ENCODE results near the gene DIPK1B. TPM values are rescaled to one million over a fixed set of nuclear protein-coding genes. Genes with fewer than 3 reads are reported as not detected.

DIPK1B gene
- total RNA-seq, 4 donors from 2014 or later = 19.4 to 23.6 (median 22.6) TPM

DNA sequence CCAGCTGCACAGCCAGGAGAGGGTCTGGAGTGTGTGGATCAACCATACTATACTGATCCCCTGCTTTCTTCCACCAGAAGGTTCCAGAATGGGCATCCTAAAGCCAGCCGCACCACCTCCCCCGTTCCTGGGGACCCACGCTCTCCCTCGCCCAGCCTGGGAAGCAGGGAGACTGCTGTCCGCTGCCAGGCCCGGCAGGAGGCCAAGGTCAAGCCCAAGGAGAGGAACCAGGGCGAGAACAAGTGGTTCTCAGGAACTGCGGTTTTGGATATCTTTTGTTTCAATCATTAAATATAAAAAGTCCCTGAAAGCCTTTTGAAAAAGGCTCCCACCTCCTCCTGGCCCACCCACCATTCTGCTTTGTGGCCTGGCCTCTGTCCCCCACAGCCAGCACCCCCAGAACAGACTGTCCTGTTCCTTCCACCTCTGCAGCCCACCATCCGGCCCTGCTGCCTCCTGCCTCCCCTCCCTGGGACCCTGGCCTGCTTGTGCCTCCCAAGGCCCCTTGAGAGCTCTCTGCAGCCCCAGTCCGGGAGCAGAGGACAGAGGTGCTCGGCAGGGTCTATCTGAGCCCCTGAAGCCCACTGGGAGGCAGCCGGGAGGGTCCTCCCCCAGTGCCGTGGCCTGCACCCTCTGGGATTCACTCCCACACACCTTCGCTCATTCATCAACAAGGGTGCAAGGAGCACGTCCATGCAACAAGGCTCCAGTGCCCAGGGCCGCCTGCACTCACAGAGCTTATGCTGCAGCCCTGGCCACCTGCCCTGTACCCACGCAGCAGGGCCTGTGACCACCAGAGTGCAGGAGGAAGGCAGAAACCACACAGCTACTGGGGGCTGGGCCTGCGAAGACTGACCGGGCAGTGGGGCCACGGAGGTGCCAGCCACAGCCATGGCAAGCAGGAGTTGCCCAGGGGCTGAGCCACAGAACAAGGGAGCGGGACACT, 36.6 kb downstream of the DIPK1B start:
- WGBS, 2 donors = 56 to 63% methylated on average over 11 to 18 of the region's 21 CpGs
- intact Hi-C loops (cut with DNase I) = no loop called here
- Histone ChIP-seq H3K36me3 (no peaks in the 10 kb centered on the region), H3K4me1 (peaks cover 17 to 31% of the 10 kb centered on the region in 2 donors), H3K9me3 (no peaks in the 10 kb centered on the region), H3K27me3 (no peaks in the 10 kb centered on the region), H3K27ac (peak overlapping the region; percentile 63 to 84 (median 69)), H3K4me3 (replicated peaks in 1 of 3) (no peak overlapping the region)
- DNase-seq = peak; percentile 90 to 93
- TF ChIP-seq POLR2A (IDR thresholded peaks at IDR 0.05) = no peak
- TF ChIP-seq, protein P1, sequence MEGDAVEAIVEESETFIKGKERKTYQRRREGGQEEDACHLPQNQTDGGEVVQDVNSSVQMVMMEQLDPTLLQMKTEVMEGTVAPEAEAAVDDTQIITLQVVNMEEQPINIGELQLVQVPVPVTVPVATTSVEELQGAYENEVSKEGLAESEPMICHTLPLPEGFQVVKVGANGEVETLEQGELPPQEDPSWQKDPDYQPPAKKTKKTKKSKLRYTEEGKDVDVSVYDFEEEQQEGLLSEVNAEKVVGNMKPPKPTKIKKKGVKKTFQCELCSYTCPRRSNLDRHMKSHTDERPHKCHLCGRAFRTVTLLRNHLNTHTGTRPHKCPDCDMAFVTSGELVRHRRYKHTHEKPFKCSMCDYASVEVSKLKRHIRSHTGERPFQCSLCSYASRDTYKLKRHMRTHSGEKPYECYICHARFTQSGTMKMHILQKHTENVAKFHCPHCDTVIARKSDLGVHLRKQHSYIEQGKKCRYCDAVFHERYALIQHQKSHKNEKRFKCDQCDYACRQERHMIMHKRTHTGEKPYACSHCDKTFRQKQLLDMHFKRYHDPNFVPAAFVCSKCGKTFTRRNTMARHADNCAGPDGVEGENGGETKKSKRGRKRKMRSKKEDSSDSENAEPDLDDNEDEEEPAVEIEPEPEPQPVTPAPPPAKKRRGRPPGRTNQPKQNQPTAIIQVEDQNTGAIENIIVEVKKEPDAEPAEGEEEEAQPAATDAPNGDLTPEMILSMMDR (IDR thresholded peaks at IDR 0.05) = no peak

DNA sequence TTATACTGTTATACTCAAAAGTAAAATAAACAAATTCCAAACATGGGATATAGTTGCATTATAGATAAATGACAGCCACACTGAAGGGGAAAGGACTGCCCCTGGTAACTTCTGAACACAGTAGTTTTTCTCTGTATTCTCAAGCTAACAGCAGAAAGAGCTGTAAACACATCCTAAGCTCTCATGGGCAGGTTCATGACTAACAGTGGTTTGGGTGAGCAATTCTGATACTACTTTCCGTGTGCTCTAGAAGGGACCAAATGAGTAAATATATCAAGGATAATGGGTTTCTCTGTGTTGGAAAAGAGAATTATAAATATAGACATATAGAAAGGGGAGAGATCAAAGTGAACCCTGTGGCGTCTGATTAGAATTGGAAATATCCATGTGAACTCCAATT, 38.2 kb downstream of the DIPK1B start:
- 62 to 86% methylated on average over 2 of the region's 2 CpGs for WGBS, 2 donors
- no peak overlapping the region for H3K4me3 ChIP-seq (replicated peaks in 1 of 3)
- H3K27ac ChIP-seq = peak overlapping the region in 2 of 3 donors; percentile 3 to 23
- H3K27me3 ChIP-seq = no peaks in the 10 kb centered on the region
- no peaks in the 10 kb centered on the region for H3K9me3 ChIP-seq
- no peak for DNase-seq
- H3K4me1 ChIP-seq = peaks cover 17 to 31% of the 10 kb centered on the region in 2 donors
- TF ChIP-seq POLR2A (IDR thresholded peaks at IDR 0.05) = no peak
- TF ChIP-seq, protein P1 (IDR thresholded peaks at IDR 0.05) = no peak
- H3K36me3 ChIP-seq = no peaks in the 10 kb centered on the region
- intact Hi-C loops (cut with DNase I) = no loop called here

DNA sequence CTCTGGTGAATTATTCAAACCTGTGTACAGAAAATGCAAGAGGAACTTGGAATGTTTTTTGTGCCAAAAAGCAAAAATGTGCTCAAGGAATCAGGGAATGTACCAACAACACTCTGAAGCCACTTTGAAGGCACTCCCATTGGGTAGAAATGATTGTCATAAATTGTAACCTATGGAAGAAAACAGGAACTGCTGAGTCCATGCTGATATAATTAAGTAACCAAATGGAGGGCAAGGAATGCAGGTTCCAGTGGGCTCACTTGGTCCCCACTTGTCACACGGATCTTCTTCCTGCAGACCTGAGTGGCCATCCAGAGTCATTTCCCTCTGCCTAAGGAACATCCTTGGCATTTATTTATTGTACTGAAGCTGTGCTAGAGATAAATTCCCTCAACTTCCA, 38.9 kb downstream of the DIPK1B start:
- Histone ChIP-seq H3K9me3 (no peaks in the 10 kb centered on the region), H3K27ac (peak overlapping the region in 1 of 3 donors; percentile 23), H3K4me1 (peaks cover 17 to 31% of the 10 kb centered on the region in 2 donors), H3K4me3 (replicated peaks in 1 of 3) (no peak overlapping the region), H3K27me3 (no peaks in the 10 kb centered on the region), H3K36me3 (no peaks in the 10 kb centered on the region)
- WGBS, 2 donors = 86 to 88% methylated on average over 1 of the region's 1 CpG
- DNase-seq = no peak
- TF ChIP-seq, protein P1 (IDR thresholded peaks at IDR 0.05) = no peak
- TF ChIP-seq POLR2A (IDR thresholded peaks at IDR 0.05) = no peak
- intact Hi-C loops (cut with DNase I) = no loop called here

DNA sequence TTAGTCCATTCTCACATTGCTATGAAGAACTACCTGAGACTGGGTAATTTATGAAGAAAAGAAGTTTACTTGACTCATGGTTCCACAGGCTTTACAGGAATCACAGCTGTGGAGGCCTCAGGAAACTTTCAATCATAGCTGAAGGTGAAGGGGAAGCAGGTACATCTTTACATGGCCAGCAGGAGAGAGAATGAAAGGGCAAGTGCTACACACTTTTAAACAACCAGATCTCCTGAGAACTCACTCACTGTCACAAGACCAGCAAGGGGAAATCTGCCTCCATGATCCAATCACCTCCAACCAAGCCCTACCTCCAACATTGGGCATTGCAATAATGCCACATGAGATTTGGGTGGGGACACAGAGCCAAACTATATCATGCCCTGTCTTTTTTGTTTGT, 39.4 kb downstream of the DIPK1B start:
- Histone ChIP-seq H3K27me3 (no peaks in the 10 kb centered on the region), H3K9me3 (no peaks in the 10 kb centered on the region), H3K4me1 (peaks cover 17 to 31% of the 10 kb centered on the region in 2 donors), H3K36me3 (no peaks in the 10 kb centered on the region), H3K4me3 (replicated peaks in 1 of 3) (no peak overlapping the region), H3K27ac (no peak overlapping the region)
- intact Hi-C loops (cut with DNase I) = no loop called here
- no peak for DNase-seq
- TF ChIP-seq, protein P1 (IDR thresholded peaks at IDR 0.05) = no peak
- TF ChIP-seq POLR2A (IDR thresholded peaks at IDR 0.05) = no peak

DNA sequence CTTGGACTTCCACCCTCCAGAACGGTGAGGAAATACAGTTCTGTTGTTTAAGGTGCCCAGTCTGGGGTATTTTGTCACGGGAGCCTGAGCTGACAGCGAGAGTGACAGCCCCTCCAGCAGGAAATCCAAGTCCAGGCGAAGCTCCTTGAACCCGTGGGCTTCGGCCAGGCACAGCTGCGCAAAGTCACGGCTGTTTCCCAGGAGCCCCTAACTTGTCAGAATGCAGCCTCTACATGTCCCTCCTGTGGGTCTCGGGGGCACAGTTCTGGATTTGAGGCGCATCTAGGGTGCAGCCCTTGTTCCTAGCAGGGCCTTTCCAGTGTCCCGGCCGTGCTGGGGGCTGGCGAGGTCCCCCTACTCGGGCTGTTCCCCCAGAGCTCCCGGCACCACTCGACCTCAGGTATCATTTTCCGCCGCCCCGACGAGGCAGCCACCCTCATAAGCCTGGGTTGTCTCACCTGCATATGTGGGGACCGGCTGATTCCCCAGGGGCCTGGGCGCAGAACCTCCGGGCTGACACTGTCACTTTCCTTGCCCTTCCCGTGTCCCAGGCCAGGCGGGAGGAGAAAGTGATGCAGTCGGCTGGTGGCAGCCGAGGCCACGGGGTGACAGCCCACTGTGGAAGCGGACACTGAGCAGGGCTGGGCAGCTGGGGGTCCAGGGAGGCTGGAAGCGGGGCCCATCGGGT, 41.1 kb downstream of the DIPK1B start:
- no peak overlapping the region for H3K27ac ChIP-seq
- no peaks in the 10 kb centered on the region for H3K27me3 ChIP-seq
- H3K9me3 ChIP-seq = no peaks in the 10 kb centered on the region
- 88 to 90% methylated on average over 29 of the region's 31 CpGs for WGBS, 2 donors
- peaks cover 16 to 32% of the 10 kb centered on the region in 2 donors for H3K4me1 ChIP-seq
- TF ChIP-seq POLR2A (IDR thresholded peaks at IDR 0.05) = no peak
- DNase-seq = no peak
- intact Hi-C loops (cut with DNase I) = no loop called here
- H3K4me3 ChIP-seq (replicated peaks in 1 of 3) = no peak overlapping the region
- H3K36me3 ChIP-seq = no peaks in the 10 kb centered on the region

Measured in thyroid gland (tissue), 4 donors.